Heart right ventricle (tissue), 16 donors: ENCODE measurements around the gene INA. TPM values are rescaled to one million over a fixed set of nuclear protein-coding genes. Genes with fewer than 3 reads are reported as not detected.

Source experiments
- ATAC-seq, 8 donors: fragments of 200-7000 bp; cut with Tn5 transposase; one replicate each; pipeline ENCODE4 v1.9.1; 2020; ENCODE audit warnings: mild to moderate bottlenecking in 8 of 8, moderate library complexity in 8 of 8, moderate number of reproducible peaks in 1 of 8
- DNase-seq, 2 donors: peaks; one replicate each; pipeline ENCODE4 v3.0.0-alpha.2; 2020
- H3K27ac ChIP-seq, 10 donors: fragments of 200-600 bp; sonication (generic) in 2 of 10; one replicate each; pipeline versions ENCODE4 v1.5.0 to v1.8.0; 2020 to 2022; ENCODE audit warnings: mild to moderate bottlenecking in 3 of 10
- H3K27me3 ChIP-seq, 7 donors: fragments of 200-600 bp; one replicate each; pipeline ENCODE4 v1.8.0; 2021 to 2022; ENCODE audit warnings: mild to moderate bottlenecking in 2 of 7
- H3K36me3 ChIP-seq, 9 donors: fragments of 200-600 bp; sonication (generic) in 1 of 9; one replicate each; pipeline versions ENCODE4 v1.5.0 to v1.8.0; 2020 to 2022; ENCODE audit warnings: mild to moderate bottlenecking in 2 of 9
- H3K4me1 ChIP-seq, 9 donors: fragments of 200-600 bp; sonication (generic) in 1 of 9; one replicate each; pipeline versions ENCODE4 v1.5.0 to v1.8.0; 2020 to 2022; ENCODE audit warnings: mild to moderate bottlenecking in 4 of 9
- H3K4me3 ChIP-seq, 10 donors: fragments of 200-600 bp; sonication (generic) in 2 of 10; one replicate each; pipeline versions ENCODE4 v1.5.0 to v1.8.0; 2020 to 2022; ENCODE audit warnings: mild to moderate bottlenecking in 7 of 10, moderate library complexity in 2 of 10
- H3K9me3 ChIP-seq, 11 donors: fragments of 200-600 bp in 10 of 11; sonication (generic) in 2 of 11; one replicate each; pipeline versions ENCODE4 v1.5.0 to v1.8.0; 2013 to 2022; ENCODE audit warnings: mild to moderate bottlenecking in 2 of 11, control low read depth in 1 of 11, moderate library complexity in 1 of 11
- WGBS, 2 donors: extraction: QIAGEN DNeasy Blood & Tissue Kit; methylation state at CpG; one replicate each; pipeline ENCODE4 v1.1.7; 2013; ENCODE audit warnings: inconsistent platforms in 1 of 2; 5-methylcytosine and 5-hydroxymethylcytosine counted together
- intact Hi-C, 10 donors: fragments of 100-400 bp; cut with DNase I; formaldehyde crosslinking; loops; one replicate each; pipeline versions ENCODE4 v1.11.1 to v1.14.2; 2022
- polyA plus RNA-seq, 2 donors: library from polyadenylated mRNA; stranded (reverse); fragments of 200-250 nt; gene quantifications; one replicate each; pipeline ENCODE4 v1.2.3, GENCODE V29; 2013
- total RNA-seq, 10 donors: library from RNA; stranded (reverse); fragmentation: NEBNext Ultra II Directional in 3 of 10; extraction: Animal tissue kit (Norgen Biotek cat#: 25700) in 3 of 10; gene quantifications; one replicate each; pipeline versions ENCODE4 v1.2.1 to v1.2.4, GENCODE V29; 2021 to 2023
- TF ChIP-seq, protein P1 (sequence below), 9 donors: fragments of 200-600 bp; sonication (generic) in 2 of 9; IDR thresholded peaks; one replicate each; pipeline versions ENCODE4 v1.5.0 to v1.8.0; 2021 to 2022; ENCODE audit warnings: antibody characterized with exemption in 9 of 9, mild to moderate bottlenecking in 5 of 9, moderate library complexity in 1 of 9
- donor health status: Arrhythmogenic right ventricular cardiomyopathy.
- donor health status: ischemic (EF 13 %, LVEDD 7.1; RV severe dilation, severe dysfunction).
- donor health status: healthy with polysubstance abuse.
- donor health status: DM: no; HTN: yes; CAD: no.
- donor health status: DM: no; HTN: no; CAD: no.
- donor health status: ischemic (EF 25% LVEDD 6.9; RV normal size, moderate dysfunction).
- donor health status: ischemic (EF 25% LVEDD 5.7; RV mildly dilated, moderate dysfunction).
- donor health status: healthy.
- donor health status: DM: yes; HTN: yes; CAD: no.
- donor health status: Ischemic cardiomyopathy.
- donor health status: ischemic (EF 35%, LVEDD 5.7; RV mildly dilated, moderate dysfunction).
- donor health status: nonischemic (EF 11% LVEDD 7.7; RV severe dilation, severe dysfunction).
- donor health status: DM: yes; HTN: yes; CAD: no.
- donor health status: PGD.
- donor health status: ischemic (EF 29% LVEDD 5.4; RV normal size, mild dysfunction).
- donor health status: nonischemic (EF 23%, LVEDD 6.1; RV moderate dilation, normal function).

Gene INA
- total and polyA plus RNA-seq, 12 donors, result 0.01 TPM; not detected in 11

DNA sequence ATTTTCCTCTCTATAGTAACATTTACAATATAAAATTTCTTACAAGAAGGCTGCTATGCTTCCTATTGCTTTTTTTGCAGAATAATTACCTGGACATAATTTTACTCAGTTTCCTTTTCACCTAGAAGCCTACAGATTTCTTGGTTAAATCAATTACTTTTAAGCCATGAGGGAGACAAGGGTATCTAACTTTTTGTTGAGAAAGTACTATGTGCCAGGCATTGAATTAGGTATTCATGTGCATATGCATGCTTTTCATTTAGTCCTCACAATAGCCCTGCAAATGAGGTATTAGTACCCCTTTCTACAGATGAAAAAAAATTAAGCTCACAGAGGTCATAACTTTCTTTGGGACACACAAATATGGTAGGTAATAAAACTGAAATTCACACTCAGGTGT, 57.6 kb downstream of the INA start:
- H3K4me1 ChIP-seq, result no peaks in the 10 kb centered on the region
- H3K27me3 ChIP-seq, result no peaks in the 10 kb centered on the region
- H3K4me3 ChIP-seq, result no peak overlapping the region
- no peak overlapping the region for H3K27ac ChIP-seq
- intact Hi-C loops, result loop anchor here in 4 of 10 donors (5.0 to 10.0 kb wide), 3 partner anchors 417 to 500 kb away; partner anchors contain the start of genes CNNM2 (in 2 of the 4) and CYP17A1 (in 2 of the 4)
- H3K36me3 ChIP-seq, result peaks cover 0 to 88% (median 13%) of the 10 kb centered on the region in 9 donors
- TF ChIP-seq, protein P1, sequence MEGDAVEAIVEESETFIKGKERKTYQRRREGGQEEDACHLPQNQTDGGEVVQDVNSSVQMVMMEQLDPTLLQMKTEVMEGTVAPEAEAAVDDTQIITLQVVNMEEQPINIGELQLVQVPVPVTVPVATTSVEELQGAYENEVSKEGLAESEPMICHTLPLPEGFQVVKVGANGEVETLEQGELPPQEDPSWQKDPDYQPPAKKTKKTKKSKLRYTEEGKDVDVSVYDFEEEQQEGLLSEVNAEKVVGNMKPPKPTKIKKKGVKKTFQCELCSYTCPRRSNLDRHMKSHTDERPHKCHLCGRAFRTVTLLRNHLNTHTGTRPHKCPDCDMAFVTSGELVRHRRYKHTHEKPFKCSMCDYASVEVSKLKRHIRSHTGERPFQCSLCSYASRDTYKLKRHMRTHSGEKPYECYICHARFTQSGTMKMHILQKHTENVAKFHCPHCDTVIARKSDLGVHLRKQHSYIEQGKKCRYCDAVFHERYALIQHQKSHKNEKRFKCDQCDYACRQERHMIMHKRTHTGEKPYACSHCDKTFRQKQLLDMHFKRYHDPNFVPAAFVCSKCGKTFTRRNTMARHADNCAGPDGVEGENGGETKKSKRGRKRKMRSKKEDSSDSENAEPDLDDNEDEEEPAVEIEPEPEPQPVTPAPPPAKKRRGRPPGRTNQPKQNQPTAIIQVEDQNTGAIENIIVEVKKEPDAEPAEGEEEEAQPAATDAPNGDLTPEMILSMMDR (IDR thresholded peaks at IDR 0.05), result no peak
- H3K9me3 ChIP-seq, result no peaks in the 10 kb centered on the region
- no peak for DNase-seq
- ATAC-seq, result no peak

DNA sequence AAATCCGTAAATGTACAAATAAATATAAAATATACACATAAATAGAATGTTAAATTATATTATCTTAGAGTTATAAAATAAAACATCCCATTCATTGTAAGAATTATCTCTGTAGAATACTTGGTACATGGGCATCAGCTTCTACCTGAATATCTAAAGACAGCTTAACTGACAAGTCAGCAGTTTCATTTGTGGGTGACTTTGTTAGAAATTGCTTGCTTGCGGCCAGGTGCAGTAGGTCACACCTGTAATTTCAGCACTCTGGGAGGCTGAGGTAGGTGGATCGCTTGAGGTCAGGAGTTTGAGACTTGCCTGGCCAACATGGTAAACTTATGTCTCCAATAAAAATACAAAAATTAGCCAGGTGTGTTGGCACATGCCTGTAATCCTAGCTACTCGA, 59.4 kb downstream of the INA start:
- DNase-seq, result no peak
- H3K36me3 ChIP-seq, result peaks cover 0 to 84% (median 9%) of the 10 kb centered on the region in 9 donors
- no peaks in the 10 kb centered on the region for H3K27me3 ChIP-seq
- H3K9me3 ChIP-seq, result no peaks in the 10 kb centered on the region
- intact Hi-C loops, result loop anchor here in 3 of 10 donors (10.0 kb wide), 2 partner anchors 422 to 502 kb away; partner anchors contain the start of genes CYP17A1 (in 2 of the 3) and CNNM2 (in 1 of the 3)
- ATAC-seq, result no peak
- no peak overlapping the region for H3K27ac ChIP-seq
- no peak overlapping the region for H3K4me3 ChIP-seq
- TF ChIP-seq, protein P1 (IDR thresholded peaks at IDR 0.05), result no peak
- no peaks in the 10 kb centered on the region for H3K4me1 ChIP-seq
- WGBS, 2 donors, result 94 to 97% methylated on average over 4 of the region's 4 CpGs

Other genes with a start within 250 kb of the INA start
- gene NT5C2, start 83.9 kb upstream of the INA start, total RNA-seq, result 10 to 100 TPM; 35.2 to 88.2 (median 58.5) TPM
- gene NT5C2, start 83.9 kb upstream of the INA start, polyA plus RNA-seq, result 10 to 100 TPM; 23.9 to 38.7 TPM
- gene RPEL1, start 31.3 kb upstream of the INA start, total RNA-seq, result not detected
- gene RPEL1, start 31.3 kb upstream of the INA start, polyA plus RNA-seq, result under 1 TPM in 1 of 2 donors, not detected in 1; 0.01 TPM
- gene PCGF6, start 74.0 kb downstream of the INA start, total RNA-seq, result 1 to 10 TPM; 5.5 to 8.0 (median 6.5) TPM
- 1 to 10 TPM; 6.1 to 7.4 TPM for gene PCGF6, start 74.0 kb downstream of the INA start, polyA plus RNA-seq
- gene TAF5, start 90.8 kb downstream of the INA start, total RNA-seq, result 1 to 10 TPM; 1.5 to 3.8 (median 2.1) TPM
- gene TAF5, start 90.8 kb downstream of the INA start, polyA plus RNA-seq, result 1 to 10 TPM; 1.5 to 2.2 TPM
- gene ATP5MK, start 119.3 kb downstream of the INA start, total RNA-seq, result 1,000 to 10,000 TPM in 9 of 10 donors, 100 to 1,000 TPM in 1; 936 to 1,374 (median 1,266) TPM
- gene ATP5MK, start 119.3 kb downstream of the INA start, polyA plus RNA-seq, result 1,000 to 10,000 TPM; 1,385 to 3,857 TPM
- gene PDCD11, start 119.5 kb downstream of the INA start, total RNA-seq, result 10 to 100 TPM in 8 of 10 donors, 1 to 10 TPM in 2; 9.4 to 16.9 (median 12.7) TPM
- gene PDCD11, start 119.5 kb downstream of the INA start, polyA plus RNA-seq, result 10 to 100 TPM; 10.9 to 15.1 TPM
- gene CALHM2, start 175.2 kb downstream of the INA start, total RNA-seq, result 10 to 100 TPM in 6 of 10 donors, 1 to 10 TPM in 4; 5.2 to 17.7 (median 10.9) TPM
- gene CALHM2, start 175.2 kb downstream of the INA start, polyA plus RNA-seq, result 10 to 100 TPM; 12.1 to 23.5 TPM
- gene CALHM1, start 181.8 kb downstream of the INA start, total RNA-seq, result not detected
- gene CALHM1, start 181.8 kb downstream of the INA start, polyA plus RNA-seq, result not detected
- not detected for gene CALHM3, start 202.1 kb downstream of the INA start, total RNA-seq
- gene CALHM3, start 202.1 kb downstream of the INA start, polyA plus RNA-seq, result not detected
- 1 to 10 TPM in 1 of 10 donors, under 1 TPM in 7, not detected in 2; 0.05 to 1.0 (median 0.21) TPM for gene NEURL1, start 216.6 kb downstream of the INA start, total RNA-seq
- under 1 TPM in 1 of 2 donors, not detected in 1; 0.06 TPM for gene NEURL1, start 216.6 kb downstream of the INA start, polyA plus RNA-seq